Measurements from ENCODE around the gene CCHCR1. TPM values are rescaled to one million over a fixed set of nuclear protein-coding genes. Genes with fewer than 3 reads are reported as not detected.

The CCHCR1 gene
- polyA plus RNA-seq, 1 donor (not counting 4 experiments of a cell fraction or from before 2014, with no cell fraction given): 7.5 TPM

GRCh38 chr6:31179042-31179386 is 21.4 kb upstream of the CCHCR1 start:
- Histone ChIP-seq H4K20me1 (ENCODE audit: control insufficient read depth, extremely low read depth, insufficient read depth, low read length) (no peaks in the 10 kb centered on the region), H3K9me1 (ENCODE audit: control insufficient read depth, extremely low read depth, insufficient read depth, low read length) (no peaks in the 10 kb centered on the region), H3K4me3 (ENCODE audit: control insufficient read depth in 2 of 3, extremely low read depth in 1 of 3, insufficient read depth in 2 of 3, low read depth in 1 of 3, low read length in 3 of 3) (no peak overlapping the region), H3K9me3 (ENCODE audit: control insufficient read depth, low read depth, low read length) (no peaks in the 10 kb centered on the region), H3K4me2 (ENCODE audit: control insufficient read depth, extremely low read depth, insufficient read depth, low read depth, low read length) (peak overlapping the region; percentile 28), H3K27ac (ENCODE audit: control insufficient read depth, insufficient read depth, low read length) (no peak overlapping the region), H3K79me2 (ENCODE audit: control insufficient read depth, insufficient read depth, low read length) (peaks cover 6% of the 10 kb centered on the region), H3K4me1 (ENCODE audit: control insufficient read depth, extremely low read depth, insufficient read depth, low read length) (peaks cover 17% of the 10 kb centered on the region), H3K36me3 (ENCODE audit: control insufficient read depth in 2 of 2, extremely low read depth in 1 of 2, insufficient read depth in 2 of 2, low read length in 2 of 2) (no peaks in the 10 kb centered on the region), H3K9ac (ENCODE audit: control insufficient read depth, extremely low read depth, insufficient read depth, low read length) (no peak overlapping the region), H3K27me3 (ENCODE audit: control insufficient read depth, extremely low read depth, insufficient read depth, low read length) (no peaks in the 10 kb centered on the region), H2AFZ (ENCODE audit: control insufficient read depth, low read length) (no peak overlapping the region)
- FAIRE-seq (no peak), DNase-seq (ENCODE audit: low read depth, low spot score) (no peak)
- dilution Hi-C loops (cut with MboI; ENCODE audit: extremely low pct_ligation_motif_present, low sequenced_read_pairs): no loop called here
- TF ChIP-seq, protein P1, sequence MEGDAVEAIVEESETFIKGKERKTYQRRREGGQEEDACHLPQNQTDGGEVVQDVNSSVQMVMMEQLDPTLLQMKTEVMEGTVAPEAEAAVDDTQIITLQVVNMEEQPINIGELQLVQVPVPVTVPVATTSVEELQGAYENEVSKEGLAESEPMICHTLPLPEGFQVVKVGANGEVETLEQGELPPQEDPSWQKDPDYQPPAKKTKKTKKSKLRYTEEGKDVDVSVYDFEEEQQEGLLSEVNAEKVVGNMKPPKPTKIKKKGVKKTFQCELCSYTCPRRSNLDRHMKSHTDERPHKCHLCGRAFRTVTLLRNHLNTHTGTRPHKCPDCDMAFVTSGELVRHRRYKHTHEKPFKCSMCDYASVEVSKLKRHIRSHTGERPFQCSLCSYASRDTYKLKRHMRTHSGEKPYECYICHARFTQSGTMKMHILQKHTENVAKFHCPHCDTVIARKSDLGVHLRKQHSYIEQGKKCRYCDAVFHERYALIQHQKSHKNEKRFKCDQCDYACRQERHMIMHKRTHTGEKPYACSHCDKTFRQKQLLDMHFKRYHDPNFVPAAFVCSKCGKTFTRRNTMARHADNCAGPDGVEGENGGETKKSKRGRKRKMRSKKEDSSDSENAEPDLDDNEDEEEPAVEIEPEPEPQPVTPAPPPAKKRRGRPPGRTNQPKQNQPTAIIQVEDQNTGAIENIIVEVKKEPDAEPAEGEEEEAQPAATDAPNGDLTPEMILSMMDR (optimal IDR thresholded peaks at IDR 0.05 in 1 of 3, IDR thresholded peaks at IDR 0.05 in 1 of 3, conservative IDR thresholded peaks at IDR 0.05 in 1 of 3; ENCODE audit: extremely low read depth in 1 of 3, insufficient read depth in 2 of 3, low read length in 3 of 3): no peak
- no peak for TF ChIP-seq EZH2 (IDR thresholded peaks at IDR 0.05; ENCODE audit: low read length)

DNA sequence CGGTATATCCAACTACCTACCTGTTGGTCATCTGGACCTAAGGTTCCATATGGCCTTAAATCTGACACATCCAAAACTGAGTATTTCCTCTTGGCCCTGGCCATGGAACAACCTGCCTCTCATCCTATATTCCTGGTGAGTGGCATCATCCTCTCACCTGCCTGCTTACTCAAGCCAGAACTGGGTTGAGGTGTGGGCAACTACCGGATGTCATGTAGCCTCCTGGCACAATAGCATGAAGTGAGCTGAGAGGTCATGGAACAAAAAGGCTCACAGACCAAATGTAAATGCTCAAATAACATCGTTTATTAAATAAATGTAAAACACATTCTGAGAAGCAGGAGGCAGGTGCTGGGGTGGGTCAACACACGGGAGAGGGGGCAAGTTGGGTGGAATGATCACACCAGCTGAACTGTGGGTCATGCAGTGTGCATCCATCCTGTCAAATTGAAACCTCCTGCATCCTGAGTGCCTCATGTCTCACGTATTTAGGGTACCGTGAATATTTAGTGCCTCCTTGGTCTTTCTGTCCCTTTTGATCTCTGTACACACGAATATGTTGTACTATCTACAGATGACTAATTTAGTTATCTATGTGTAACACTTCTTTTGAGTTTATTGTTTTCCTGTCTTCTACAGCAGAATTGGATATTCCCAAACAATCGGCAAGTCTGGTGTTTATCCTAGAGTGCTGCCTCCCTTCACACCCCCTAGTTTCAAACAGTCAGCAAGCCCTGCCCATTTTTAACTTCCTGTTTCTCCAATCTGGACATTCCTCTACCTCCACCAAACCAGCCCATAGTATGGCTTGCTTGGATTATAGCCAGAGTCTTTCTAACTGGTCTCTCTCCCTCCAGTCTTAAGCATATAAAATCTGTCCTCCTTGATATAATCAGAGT is 20.8 kb upstream of the CCHCR1 start:
- no peak overlapping the region for H3K9ac ChIP-seq (ENCODE audit: control insufficient read depth, extremely low read depth, insufficient read depth, low read length)
- peak; percentile 39 for FAIRE-seq
- TF ChIP-seq, protein P1 (optimal IDR thresholded peaks at IDR 0.05 in 1 of 3, IDR thresholded peaks at IDR 0.05 in 1 of 3, conservative IDR thresholded peaks at IDR 0.05 in 1 of 3; ENCODE audit: extremely low read depth in 1 of 3, insufficient read depth in 2 of 3, low read length in 3 of 3): no peak
- TF ChIP-seq EZH2 (IDR thresholded peaks at IDR 0.05; ENCODE audit: low read length): no peak
- no peak for DNase-seq (ENCODE audit: low read depth, low spot score)
- H3K36me3 ChIP-seq (ENCODE audit: control insufficient read depth in 2 of 2, extremely low read depth in 1 of 2, insufficient read depth in 2 of 2, low read length in 2 of 2): no peaks in the 10 kb centered on the region
- dilution Hi-C loops (cut with MboI; ENCODE audit: extremely low pct_ligation_motif_present, low sequenced_read_pairs): no loop called here
- H2AFZ ChIP-seq (ENCODE audit: control insufficient read depth, low read length): no peak overlapping the region
- H3K9me1 ChIP-seq (ENCODE audit: control insufficient read depth, extremely low read depth, insufficient read depth, low read length): no peaks in the 10 kb centered on the region
- H3K27ac ChIP-seq (ENCODE audit: control insufficient read depth, insufficient read depth, low read length): no peak overlapping the region
- H3K79me2 ChIP-seq (ENCODE audit: control insufficient read depth, insufficient read depth, low read length): peaks cover 3% of the 10 kb centered on the region
- no peaks in the 10 kb centered on the region for H4K20me1 ChIP-seq (ENCODE audit: control insufficient read depth, extremely low read depth, insufficient read depth, low read length)
- H3K4me3 ChIP-seq (ENCODE audit: control insufficient read depth in 2 of 3, extremely low read depth in 1 of 3, insufficient read depth in 2 of 3, low read depth in 1 of 3, low read length in 3 of 3): no peak overlapping the region
- peaks cover 17% of the 10 kb centered on the region for H3K4me1 ChIP-seq (ENCODE audit: control insufficient read depth, extremely low read depth, insufficient read depth, low read length)
- peak overlapping the region; percentile 28 for H3K4me2 ChIP-seq (ENCODE audit: control insufficient read depth, extremely low read depth, insufficient read depth, low read depth, low read length)
- no peaks in the 10 kb centered on the region for H3K27me3 ChIP-seq (ENCODE audit: control insufficient read depth, extremely low read depth, insufficient read depth, low read length)
- no peaks in the 10 kb centered on the region for H3K9me3 ChIP-seq (ENCODE audit: control insufficient read depth, low read depth, low read length)

Measured in keratinocyte (primary cell).